ENCODE data around the gene PRPF39.

The PRPF39 gene

DNA sequence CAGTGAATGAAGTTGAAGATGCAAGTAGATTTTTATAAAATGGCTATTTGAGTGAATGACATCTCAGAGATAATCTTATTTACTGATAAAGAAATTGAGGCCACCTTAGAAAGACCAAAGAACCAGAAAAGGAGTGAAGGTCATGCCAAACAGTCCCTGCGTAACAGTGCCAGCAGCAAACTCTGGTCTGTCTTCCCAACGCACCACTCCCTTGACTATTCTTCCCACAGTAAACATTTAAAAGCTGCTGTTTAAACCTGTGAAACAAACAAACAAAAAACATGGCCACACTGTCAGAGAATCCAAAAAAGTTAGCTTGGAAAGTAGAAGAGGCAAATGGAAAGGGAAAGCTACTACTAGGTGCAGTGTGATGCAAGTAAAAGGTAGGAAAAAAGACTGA, 1.5 kb upstream of the PRPF39 start:
- DNase-seq = no peak

DNA sequence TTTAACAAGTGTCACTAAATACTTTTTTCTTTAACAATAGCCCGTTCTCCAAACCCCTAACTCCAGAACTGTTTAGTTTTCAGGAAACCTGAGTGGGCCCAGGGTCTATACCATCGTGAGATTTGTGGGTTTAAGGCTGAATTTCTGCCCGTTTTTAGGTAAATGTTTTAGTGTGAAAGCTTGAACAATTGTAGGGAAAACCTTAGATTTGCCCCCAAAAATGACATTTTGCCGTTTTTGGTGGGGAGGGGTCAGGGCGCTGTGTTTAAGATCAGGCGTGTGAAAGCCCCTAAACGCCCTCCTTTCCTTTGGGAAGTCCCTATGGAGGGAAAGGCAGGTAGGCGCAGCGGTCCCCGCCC, 320 bp upstream of the PRPF39 start:
- DNase-seq = no peak

DNA sequence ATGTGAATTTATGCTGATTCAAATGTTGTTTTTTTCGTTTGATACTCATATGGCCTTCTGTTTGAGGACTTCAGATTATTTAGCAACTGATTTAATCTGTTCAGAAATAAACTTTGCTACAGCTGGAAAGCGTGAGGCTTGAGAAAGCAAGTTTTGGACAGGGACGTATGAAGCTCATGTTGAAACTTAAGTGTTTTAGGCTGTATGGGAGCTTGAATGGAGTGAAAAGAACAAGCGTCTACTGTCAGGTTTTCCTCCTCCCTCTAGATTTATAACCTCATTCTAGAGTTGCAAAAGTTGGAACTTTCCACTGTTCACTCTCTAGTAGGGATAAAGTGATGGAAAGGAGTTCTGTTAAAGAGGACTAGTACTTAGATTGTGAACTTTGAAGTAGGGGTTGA, 1.0 kb downstream of the PRPF39 start:
- no peak for DNase-seq

DNA sequence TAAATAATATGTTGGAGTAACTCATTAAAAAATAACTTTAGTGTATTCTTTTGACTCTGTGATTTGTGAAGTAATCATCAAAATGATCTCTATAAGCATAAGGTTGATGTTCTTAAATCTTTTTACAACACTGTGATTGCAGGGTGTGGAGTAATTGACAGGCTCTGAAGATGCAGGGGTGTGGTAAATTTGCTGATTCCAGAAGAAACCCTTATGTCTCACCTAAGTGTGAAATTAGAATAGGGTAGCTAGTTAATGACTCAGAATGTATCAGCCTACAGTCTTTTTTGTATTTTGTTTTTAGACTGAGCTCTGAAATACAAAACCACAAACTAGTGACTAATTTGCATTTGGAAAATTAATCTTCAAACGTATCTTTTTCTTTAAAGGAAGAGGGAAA, 5.9 kb downstream of the PRPF39 start:
- no peak for DNase-seq

DNA sequence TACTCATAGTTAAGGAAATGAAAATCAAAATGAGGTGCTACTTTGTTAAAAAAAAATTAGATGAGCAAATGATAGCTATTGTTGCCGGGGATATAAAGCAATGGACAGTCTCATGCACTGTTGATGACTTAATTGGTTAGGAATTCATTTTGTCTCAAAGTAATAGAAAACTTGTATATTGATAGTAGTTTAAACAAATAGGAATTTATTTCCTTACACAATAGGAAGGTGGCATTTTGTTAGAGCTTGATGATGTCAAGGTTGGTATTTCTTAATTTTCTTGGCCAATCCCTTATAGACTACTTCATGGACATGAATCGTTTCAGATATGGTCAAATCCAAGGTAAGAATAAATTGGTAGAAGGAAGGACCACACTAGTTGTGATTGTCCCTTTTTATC, 7.8 kb downstream of the PRPF39 start:
- DNase-seq = no peak

DNA sequence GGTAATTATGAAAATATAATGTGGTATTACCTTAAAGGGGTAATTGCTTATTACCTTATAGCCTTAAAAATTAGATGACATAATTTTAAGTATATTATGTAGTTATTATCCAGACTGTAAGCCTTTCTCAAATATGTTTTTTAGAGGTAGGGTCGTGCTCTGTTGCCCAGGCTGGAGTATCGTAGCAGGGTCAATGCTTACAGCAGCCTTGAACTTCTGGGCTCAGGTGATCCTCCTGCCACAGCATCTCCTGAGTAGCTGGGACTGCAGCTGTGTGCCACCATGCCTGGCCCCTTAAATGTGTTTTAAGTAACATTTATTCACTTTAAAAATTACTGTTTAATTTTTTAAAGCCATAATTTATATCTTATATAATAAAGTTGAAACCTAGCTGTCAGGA, 10.4 kb downstream of the PRPF39 start:
- no peak for DNase-seq

DNA sequence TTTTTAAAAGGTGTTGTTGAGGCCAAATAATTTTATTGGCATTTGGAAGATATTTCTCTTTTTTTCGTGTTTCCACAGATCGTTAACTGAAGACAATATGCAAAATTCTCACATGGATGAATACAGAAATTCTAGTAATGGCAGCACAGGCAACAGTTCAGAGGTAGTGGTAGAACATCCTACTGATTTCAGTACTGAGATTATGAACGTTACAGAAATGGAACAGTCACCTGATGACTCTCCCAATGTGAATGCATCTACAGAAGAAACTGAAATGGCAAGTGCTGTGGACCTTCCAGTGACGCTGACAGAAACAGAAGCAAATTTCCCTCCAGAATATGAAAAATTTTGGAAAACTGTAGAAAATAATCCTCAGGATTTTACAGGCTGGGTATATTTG, 11.2 kb downstream of the PRPF39 start:
- no peak for DNase-seq

DNA sequence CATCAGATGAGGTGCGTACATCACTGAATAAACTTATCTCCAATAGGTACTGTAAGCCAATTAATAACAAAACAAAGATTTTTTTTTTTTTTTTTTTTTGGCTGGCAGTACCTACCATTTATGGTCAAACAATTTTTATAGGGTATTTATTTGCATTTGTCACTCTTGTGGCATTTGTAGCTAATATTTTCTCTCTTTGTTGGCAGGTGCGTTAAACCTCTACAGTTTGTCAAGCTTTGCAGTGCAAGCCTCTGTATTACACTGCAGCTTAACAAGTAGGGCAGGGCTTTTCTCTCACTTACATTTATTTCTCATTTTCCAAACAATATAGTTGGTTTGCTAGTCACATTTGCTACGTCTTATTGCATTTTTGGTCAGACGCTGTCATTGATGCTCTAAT, 12.3 kb downstream of the PRPF39 start:
- DNase-seq = no peak

DNA sequence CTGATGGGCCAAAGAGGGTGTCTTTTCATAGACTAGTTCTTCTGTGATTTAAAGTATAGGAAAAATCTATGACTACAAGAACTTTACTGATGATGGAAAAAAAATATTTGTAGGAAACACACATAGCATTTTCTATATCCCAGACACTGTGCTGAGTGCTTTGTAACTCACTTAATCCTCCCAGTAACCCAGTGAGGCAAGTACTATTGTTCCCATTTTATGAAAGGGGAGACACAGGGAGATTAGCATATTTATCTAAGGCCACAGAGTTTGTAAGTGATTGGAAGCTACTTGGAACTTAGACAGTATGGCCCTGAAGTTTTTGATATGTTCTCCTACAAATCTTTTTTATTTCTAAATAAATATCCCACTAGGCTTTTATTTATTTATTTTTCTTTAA, 19.9 kb downstream of the PRPF39 start:
- no peak for DNase-seq

DNA sequence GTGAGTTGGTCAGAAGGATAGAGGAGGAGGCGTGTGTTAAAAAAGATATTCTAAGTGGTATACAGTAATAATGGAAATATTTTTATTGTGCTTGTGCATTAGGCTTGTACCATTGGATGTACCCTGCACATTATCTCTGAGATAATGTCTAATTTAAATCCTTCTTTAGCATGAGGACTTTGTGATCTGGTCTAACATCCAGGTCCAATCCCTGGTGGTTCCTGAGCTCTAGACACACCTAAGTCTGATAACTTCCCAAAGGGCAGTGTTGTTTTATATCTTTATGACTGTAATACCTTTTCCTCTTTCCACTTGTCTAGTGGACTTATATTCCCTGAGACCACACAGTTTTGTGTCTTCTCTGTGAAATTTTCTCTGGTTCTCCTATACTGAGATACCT, 20.6 kb downstream of the PRPF39 start:
- DNase-seq = no peak

DNA sequence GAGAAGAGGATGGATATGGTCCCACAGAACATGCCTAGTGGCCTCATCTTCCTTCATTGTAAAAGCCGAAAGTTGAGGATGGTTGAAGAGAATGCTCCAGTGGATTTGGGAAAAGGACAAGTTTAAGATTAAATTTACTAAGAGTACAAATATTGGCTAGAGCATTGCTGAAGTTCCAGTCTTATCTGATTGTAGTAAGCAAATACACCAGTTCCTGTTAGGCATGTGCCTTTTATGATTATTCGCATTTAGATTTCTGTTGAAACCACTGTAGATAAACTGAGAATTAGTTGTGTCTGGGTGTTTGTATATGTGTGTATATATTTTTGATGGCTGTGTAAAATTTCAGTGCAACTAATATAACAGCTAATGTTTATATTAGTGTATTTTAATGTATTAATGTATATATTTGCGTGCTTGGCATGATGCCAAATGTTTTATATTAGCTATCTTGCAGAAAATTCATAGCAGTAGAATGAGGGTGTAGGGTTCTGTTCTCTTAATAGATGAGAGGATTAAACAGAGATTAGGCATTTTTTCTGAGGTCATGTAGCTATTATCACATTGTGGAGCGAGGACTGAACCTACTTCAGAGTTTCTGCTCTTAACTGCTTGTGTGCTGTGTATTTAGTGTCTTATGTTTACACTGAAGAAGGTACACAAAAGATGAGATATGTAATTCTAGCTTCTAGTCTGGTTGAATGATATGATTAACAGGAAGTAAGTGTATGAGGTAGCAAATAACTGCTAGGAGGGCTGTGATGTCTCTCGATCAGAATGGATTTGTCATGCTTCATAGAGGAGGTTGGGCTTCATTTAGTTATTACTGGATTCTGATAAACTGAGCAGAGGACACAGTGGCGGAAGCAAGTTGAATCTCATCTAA, 29.2 kb downstream of the PRPF39 start:
- no peak for DNase-seq

DNA sequence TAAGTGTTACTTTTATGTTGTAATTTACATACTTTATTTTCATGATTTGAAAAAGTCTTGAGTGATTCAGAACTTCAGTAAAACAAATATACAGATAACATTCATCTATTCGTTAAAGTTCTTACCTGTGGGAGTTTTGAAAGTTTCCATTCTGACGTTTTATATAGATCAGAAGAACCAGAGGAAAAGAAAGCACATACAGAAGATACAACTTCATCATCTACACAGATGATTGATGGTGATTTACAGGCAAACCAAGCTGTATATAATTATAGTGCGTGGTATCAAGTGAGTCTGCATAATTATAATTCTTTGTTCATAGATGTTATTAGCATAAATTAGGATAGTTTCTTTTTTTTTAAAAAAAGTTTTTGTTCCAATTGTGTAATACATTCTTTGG, 30.4 kb downstream of the PRPF39 start:
- no peak for DNase-seq

DNA sequence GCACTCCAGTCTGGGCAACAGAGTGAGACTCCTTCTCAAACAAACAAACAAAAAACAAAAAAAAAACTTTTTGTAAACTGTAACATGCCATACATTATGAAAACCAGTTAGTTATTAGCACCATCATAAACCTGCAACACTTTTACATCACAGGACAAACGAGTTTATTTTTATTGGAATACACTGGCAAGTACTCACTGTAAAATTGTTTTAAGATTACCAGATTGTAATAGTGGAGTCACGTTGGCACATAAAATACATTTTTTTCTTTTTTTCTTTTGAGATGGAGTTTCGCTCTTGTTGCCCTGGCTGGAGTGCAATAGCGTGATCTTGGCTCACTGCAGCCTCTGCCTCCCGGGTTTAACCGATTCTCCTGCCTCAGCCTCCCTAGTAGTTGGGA, 34.7 kb downstream of the PRPF39 start:
- no peak for DNase-seq

DNA sequence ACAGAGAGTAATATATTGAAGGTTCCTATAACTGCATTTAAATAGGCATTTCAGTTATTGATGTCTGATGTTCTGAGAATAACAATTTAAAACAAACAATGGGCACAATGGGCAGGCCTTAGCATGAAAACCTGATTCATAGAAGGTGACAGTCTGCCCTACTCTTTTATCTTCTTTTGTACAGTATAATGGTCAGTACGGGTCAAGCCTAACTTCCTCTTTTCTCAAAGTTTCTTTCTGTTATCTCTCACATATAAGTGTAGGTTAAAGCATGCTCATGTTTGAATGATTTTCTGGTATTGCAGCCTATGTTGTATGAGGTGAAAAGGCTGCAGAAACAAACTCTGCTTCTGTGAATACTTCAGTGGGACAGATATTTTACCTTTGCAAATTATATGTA, 36.2 kb downstream of the PRPF39 start:
- DNase-seq = no peak

DNA sequence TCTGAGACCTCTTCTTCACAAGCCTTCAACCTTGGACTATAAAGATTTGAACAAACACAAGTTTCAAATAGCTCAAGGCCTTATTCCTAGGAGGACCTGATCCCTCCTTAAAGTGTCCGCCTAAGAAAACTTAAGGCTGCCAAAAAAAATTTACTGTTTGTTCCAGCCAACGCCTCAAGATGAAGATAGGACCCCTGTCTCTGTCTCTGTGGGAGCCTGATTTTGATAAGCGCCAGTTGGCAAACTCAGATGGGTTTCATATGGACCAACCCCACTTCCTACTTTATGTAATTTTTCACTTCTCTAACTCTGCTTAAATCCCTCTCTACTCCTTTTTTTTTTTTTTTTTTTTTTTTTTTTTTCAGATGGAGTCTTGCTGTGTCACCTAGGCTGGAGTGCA, 39.4 kb downstream of the PRPF39 start:
- no peak for DNase-seq

DNA sequence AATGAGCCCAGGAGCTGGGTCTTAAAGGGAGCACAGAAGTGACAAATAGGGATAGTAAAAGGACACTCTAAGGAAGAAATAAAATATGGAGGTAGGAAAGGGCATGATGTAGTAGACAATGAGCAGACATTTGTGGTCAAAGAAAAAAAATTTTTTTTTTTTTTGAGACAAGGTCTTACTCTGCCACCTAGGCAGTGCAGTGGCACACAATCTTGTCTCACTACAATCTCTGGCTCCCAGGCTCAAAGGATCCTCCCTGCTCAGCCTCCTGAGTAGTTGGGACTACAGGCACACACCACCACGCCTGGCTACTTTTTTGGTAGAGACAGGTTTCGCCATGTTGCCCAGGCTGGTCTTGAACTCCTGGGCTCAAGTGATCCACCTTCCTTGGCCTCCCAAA, 41.8 kb downstream of the PRPF39 start:
- DNase-seq = no peak

DNA sequence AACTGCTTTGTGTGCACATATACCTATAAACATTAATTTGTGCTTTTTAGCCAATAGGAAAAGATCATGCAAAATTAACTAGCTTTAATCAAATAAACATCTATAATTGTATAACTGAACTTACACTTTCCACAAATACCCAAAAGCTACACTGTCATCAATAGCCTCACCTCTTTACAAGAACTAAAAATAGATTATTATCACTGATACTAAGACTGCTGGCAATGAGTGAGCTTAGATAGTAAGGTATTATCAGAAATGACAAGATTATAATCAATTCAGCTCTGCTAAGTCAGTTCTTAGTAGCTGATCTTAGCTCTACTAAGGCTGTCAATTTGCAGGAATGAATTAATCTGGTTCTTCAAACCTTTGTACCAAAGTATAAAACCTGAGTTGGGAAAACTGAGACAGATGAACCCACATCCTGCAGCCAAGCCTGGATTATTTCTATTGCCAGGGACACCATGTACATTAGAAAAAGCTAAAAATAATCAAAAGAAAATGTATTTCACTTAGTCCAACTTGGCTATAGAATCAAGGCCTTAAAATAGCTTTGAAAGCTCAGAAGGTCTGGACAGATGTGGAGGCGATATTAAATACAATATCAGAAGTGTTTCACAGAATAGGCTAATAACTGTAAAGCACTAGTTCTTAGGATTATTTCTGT, 45.2 kb downstream of the PRPF39 start:
- no peak for DNase-seq

DNA sequence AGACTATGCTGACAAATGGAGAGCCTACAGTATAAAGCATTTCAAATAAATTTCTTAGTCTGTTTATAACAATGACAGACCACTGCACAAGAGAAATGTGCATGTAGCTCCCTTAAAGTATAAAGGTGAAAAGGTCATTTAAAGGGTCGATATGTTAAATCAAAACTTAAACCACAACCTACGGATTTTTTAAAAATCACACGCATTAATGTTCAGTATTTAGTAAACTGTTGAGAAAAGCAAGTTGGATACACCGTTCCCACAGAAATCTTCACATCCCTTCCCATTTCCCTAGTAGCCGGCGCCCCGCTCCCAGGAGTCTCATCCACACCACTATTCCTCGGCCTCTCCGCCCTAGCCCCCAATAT, 49.8 kb downstream of the PRPF39 start:
- no peak for DNase-seq

DNA sequence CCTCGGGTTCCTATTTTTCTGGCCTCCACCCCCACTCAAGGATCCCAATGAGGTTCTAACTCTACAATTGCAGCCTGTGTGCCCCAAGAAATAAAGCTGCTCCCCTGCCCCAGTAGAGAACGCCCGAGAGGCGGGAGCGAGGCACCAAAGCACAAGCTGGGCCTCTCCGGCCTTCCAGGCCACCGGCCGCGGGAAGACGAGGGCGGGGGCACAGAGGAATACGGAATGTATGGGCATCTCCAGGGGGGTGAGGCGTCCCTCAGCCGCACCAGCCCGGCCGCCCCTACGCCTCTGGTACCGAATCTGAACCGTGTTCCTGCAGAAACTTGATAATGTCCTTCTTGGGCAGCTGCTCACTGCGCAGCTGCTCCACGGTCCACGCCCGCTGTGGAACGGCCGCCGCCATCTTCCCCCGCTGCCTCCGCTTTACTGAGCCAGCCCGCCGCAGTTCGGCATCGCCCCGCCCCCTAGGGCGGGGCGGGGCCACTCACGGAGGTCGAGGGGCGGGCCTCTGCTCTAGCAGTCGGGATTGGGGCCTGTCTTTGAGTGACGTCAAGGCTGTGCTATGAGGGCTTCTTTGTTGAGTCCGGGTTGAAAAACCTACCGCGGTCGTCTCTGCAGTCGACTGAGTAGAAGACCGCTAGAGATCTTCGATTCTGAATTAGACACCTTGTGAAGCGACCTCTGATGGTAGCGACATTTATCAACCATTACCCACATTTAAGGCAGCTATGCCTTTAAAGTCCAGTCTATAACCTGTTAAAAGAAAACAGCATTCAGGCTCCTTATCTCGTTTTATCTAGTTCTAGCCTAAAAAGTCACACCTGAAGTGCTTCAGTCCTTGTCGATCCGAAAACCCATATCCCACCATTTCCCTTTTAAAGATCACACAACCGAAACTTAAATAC, 50.4 kb downstream of the PRPF39 start, which contains the start of gene FKBP3:
Gene FKBP3 (minus strand): TSS at position 431 of the 908 bp plus-strand sequence. CDS start 25 bp downstream, at position 406.
- DNase-seq = peak; percentile 93

DNA sequence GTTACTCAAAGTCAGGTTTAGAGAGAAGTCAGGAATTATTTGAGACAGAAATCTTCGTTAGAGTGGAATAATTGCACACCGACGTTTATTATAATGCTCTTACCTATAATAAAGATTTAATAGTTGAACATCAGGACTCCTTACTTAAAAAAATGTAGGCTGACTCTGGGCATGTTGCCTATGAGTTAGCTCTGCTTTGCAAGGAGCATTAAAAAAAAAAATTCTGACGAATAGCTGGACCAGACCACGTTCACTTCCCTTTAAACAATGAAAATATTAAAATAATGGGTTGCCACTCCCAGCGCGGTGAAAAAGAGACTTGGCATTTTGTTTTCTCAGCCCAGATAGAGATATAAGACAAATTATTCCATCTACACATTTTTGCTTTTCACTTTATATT, 51.2 kb downstream of the PRPF39 start:
- no peak for DNase-seq

DNA sequence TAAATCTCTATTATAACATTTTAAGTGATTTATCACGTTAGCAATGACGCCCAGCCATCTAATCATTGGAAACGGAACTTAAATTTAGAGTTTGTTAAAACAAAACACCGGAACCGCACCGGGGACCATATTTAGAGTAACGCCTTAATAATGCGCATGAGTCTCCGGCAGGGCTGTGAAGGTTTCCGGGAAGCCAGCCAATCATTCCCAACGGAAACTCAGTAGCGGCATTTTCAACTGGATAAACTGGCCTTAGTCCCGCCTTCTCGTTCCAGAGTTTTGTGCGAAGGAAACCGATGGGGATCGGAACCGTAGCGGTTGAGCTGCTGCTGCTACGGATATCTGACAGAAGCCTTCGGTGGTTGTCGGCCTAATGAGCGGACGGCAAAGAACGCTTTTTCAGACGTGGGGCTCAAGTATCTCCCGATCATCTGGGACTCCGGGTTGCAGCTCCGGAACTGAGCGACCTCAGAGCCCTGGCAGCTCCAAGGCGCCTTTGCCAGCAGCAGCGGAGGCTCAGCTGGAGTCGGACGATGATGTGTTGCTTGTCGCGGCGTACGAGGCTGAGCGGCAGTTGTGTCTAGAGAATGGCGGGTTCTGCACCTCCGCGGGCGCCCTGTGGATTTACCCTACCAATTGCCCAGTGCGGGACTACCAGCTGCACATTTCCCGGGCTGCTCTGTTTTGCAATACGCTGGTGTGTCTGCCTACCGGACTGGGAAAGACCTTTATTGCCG, 51.9 kb downstream of the PRPF39 start, which contains the start of gene FANCM:
Gene FANCM (plus strand): TSS at position 272 of the 737 bp plus-strand sequence. CDS start 102 bp downstream, at position 374.
- DNase-seq = peak; percentile 78

DNA sequence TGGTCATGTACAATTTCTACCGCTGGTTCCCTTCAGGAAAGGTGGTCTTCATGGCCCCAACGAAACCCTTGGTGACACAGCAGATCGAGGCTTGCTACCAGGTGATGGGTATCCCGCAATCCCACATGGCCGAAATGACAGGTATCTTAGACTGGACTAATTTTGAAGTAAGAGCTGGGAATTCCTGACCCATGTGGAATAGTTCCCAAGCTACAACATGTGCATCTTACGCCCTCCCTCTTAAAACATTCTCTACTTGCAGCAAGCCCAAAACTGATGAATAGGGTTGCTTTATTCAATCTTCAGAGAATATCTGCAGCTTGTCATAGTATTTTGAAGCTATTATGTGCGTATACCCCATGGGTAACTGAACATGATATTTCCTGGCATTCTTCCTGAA, 52.5 kb downstream of the PRPF39 start:
- DNase-seq = no peak
